ENCODE results near the gene DYRK3.

The DYRK3 gene

GRCh38 chr1:206681359-206681758, 46.0 kb downstream of the DYRK3 start:
- in situ Hi-C loops (cut with MboI; ENCODE audit: low sequenced_read_pairs): no loop called here

GRCh38 chr1:206682111-206682510, 46.8 kb downstream of the DYRK3 start:
- in situ Hi-C loops (cut with MboI; ENCODE audit: low sequenced_read_pairs): no loop called here

GRCh38 chr1:206683313-206683712, 48.0 kb downstream of the DYRK3 start:
- in situ Hi-C loops (cut with MboI; ENCODE audit: low sequenced_read_pairs): no loop called here

- in situ Hi-C loops (cut with MboI; ENCODE audit: low sequenced_read_pairs): no loop called here
These were observed 48.7 kb downstream of the DYRK3 start for GRCh38 chr1:206684003-206684402.

- in situ Hi-C loops (cut with MboI; ENCODE audit: low sequenced_read_pairs): no loop called here
These were observed 49.4 kb downstream of the DYRK3 start, which contains the start of gene MAPKAPK2 for GRCh38 chr1:206684478-206685333. Gene MAPKAPK2 (plus strand): TSS chr1:206684905. CDS start chr1:206685230, 325 bp downstream.

GRCh38 chr1:206685334-206685768, 50.0 kb downstream of the DYRK3 start:
- in situ Hi-C loops (cut with MboI; ENCODE audit: low sequenced_read_pairs): no loop called here

GRCh38 chr1:206685769-206686477, 50.6 kb downstream of the DYRK3 start:
- in situ Hi-C loops (cut with MboI; ENCODE audit: low sequenced_read_pairs): no loop called here

GRCh38 chr1:206686478-206687249, 51.3 kb downstream of the DYRK3 start:
- in situ Hi-C loops (cut with MboI; ENCODE audit: low sequenced_read_pairs): no loop called here

- in situ Hi-C loops (cut with MboI; ENCODE audit: low sequenced_read_pairs): no loop called here
These were observed 52.0 kb downstream of the DYRK3 start for GRCh38 chr1:206687251-206687914.

- in situ Hi-C loops (cut with MboI; ENCODE audit: low sequenced_read_pairs): no loop called here
These were observed 52.6 kb downstream of the DYRK3 start for GRCh38 chr1:206687915-206688442.

- in situ Hi-C loops (cut with MboI; ENCODE audit: low sequenced_read_pairs): no loop called here
These were observed 55.2 kb downstream of the DYRK3 start for GRCh38 chr1:206690516-206690915.

GRCh38 chr1:206691604-206692003, 56.3 kb downstream of the DYRK3 start:
- in situ Hi-C loops (cut with MboI; ENCODE audit: low sequenced_read_pairs): no loop called here

GRCh38 chr1:206693029-206693428, 57.7 kb downstream of the DYRK3 start:
- in situ Hi-C loops (cut with MboI; ENCODE audit: low sequenced_read_pairs): no loop called here

- in situ Hi-C loops (cut with MboI; ENCODE audit: low sequenced_read_pairs): no loop called here
These were observed 58.3 kb downstream of the DYRK3 start for GRCh38 chr1:206693592-206693991.

GRCh38 chr1:206694171-206695124, 59.1 kb downstream of the DYRK3 start:
- in situ Hi-C loops (cut with MboI; ENCODE audit: low sequenced_read_pairs): no loop called here

- in situ Hi-C loops (cut with MboI; ENCODE audit: low sequenced_read_pairs): no loop called here
These were observed 60.4 kb downstream of the DYRK3 start for GRCh38 chr1:206695733-206696132.

GRCh38 chr1:206696812-206697585, 61.7 kb downstream of the DYRK3 start:
- in situ Hi-C loops (cut with MboI; ENCODE audit: low sequenced_read_pairs): no loop called here

GRCh38 chr1:206698011-206698410, 62.7 kb downstream of the DYRK3 start:
- in situ Hi-C loops (cut with MboI; ENCODE audit: low sequenced_read_pairs): no loop called here
